Measurements from ENCODE around the gene EPOP.
"Not testable (repeated sequence)": the region's sequence is repeated elsewhere in the genome, so short reads cannot be mapped to it uniquely, and the experiment has no call there.

EPOP gene

GRCh38 chr17:38653679-38654078 is 21.1 kb downstream of the EPOP start:
- DNase-seq: no peak

GRCh38 chr17:38653230-38653629 is 21.5 kb downstream of the EPOP start:
- no peak for DNase-seq

- not testable (repeated sequence) for DNase-seq
Observed at GRCh38 chr17:38650653-38651173, 24.0 kb downstream of the EPOP start.

- DNase-seq: no peak
Observed at GRCh38 chr17:38637951-38638350, 36.8 kb downstream of the EPOP start.

- no peak for DNase-seq
Observed at GRCh38 chr17:38636054-38636453, 38.7 kb downstream of the EPOP start.

GRCh38 chr17:38632334-38632733 is 42.4 kb downstream of the EPOP start:
- no peak for DNase-seq

- DNase-seq: no peak
Observed at GRCh38 chr17:38628441-38628840, 46.3 kb downstream of the EPOP start.

- DNase-seq: no peak
Observed at GRCh38 chr17:38627957-38628356, 46.8 kb downstream of the EPOP start.

GRCh38 chr17:38626606-38627226 is 48.0 kb downstream of the EPOP start:
- not testable (repeated sequence) for DNase-seq

GRCh38 chr17:38625482-38625881 is 49.3 kb downstream of the EPOP start:
- DNase-seq: no peak

- not testable (repeated sequence) for DNase-seq
Observed at GRCh38 chr17:38624782-38625355, 49.9 kb downstream of the EPOP start.
